RWPE2 (cell line): Measurements from ENCODE around the gene MRPS18B.

Experiments used
- ATAC-seq: fragments of 200-7000 bp; cut with Tn5 transposase; 3 replicates; pipeline ENCODE4 v1.9.1; 2021; ENCODE audit warnings: low read depth
- DNase-seq: peaks from one replicate; pipeline ENCODE4 v3.0.0-alpha.2; 2020; ENCODE audit warnings: low spot score
- H3K27ac ChIP-seq: fragments of 450-650 bp; 2 replicates; pipeline ENCODE4 v1.5.1; 2017; ENCODE audit warnings: mild to moderate bottlenecking; ENCODE audit not compliant: poor library complexity, severe bottlenecking
- H3K27me3 ChIP-seq: fragments of 250-450 bp; sonication (Bioruptor Pico); 2 replicates; pipeline ENCODE4 v1.5.1; 2021; ENCODE audit warnings: mild to moderate bottlenecking, moderate library complexity; ENCODE audit not compliant: insufficient read depth, poor library complexity, severe bottlenecking
- H3K36me3 ChIP-seq: fragments of 250-450 bp; sonication (Bioruptor Pico); 2 replicates; pipeline ENCODE4 v1.5.1; 2020; ENCODE audit warnings: low read depth, mild to moderate bottlenecking, moderate library complexity
- H3K4me1 ChIP-seq: fragments of 250-450 bp; sonication (Bioruptor Pico); 2 replicates; pipeline ENCODE4 v1.5.1; 2021; ENCODE audit warnings: mild to moderate bottlenecking, moderate library complexity; ENCODE audit not compliant: insufficient read depth, poor library complexity, severe bottlenecking
- H3K4me3 ChIP-seq: fragments of 250-450 bp; sonication (Bioruptor Pico); 2 replicates; pipeline ENCODE4 v1.5.1; 2021; ENCODE audit warnings: mild to moderate bottlenecking, moderate library complexity; ENCODE audit not compliant: severe bottlenecking
- H3K9me3 ChIP-seq: fragments of 250-450 bp; sonication (Bioruptor Pico); 2 replicates; pipeline ENCODE4 v1.5.1; 2021; ENCODE audit warnings: mild to moderate bottlenecking, moderate library complexity; ENCODE audit not compliant: severe bottlenecking
- TF ChIP-seq, protein P1 (sequence below): fragments of 450-650 bp; IDR thresholded peaks from one replicate; pipeline ENCODE4 v1.5.1; 2017; ENCODE audit warnings: mild to moderate bottlenecking, moderate library complexity; ENCODE audit not compliant: poor library complexity, severe bottlenecking

MRPS18B gene

DNA sequence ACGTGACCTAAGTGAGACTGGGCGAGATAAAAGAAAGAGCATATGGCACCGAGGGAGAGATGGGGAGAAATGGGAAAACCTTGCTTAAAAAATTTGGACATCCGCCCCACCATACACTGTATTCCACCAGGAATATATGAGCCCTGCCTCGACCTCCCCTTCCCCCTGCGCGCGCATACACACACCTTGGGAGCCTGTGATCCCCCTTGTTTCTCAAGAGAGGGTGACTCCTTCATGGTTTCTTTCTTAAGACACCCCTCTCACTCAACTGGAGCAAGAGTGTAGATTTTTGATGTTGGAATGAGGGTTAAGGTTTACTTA, 45.9 kb upstream of the MRPS18B start:
- peak; percentile 4 for ATAC-seq
- Histone ChIP-seq H3K27ac (peak overlapping the region; percentile 60), H3K9me3 (no peaks in the 10 kb centered on the region), H3K27me3 (no peaks in the 10 kb centered on the region), H3K36me3 (peaks cover 31% of the 10 kb centered on the region), H3K4me3 (peak overlapping the region; percentile 72), H3K4me1 (peaks cover 15% of the 10 kb centered on the region)
- DNase-seq: no peak
- TF ChIP-seq, protein P1, sequence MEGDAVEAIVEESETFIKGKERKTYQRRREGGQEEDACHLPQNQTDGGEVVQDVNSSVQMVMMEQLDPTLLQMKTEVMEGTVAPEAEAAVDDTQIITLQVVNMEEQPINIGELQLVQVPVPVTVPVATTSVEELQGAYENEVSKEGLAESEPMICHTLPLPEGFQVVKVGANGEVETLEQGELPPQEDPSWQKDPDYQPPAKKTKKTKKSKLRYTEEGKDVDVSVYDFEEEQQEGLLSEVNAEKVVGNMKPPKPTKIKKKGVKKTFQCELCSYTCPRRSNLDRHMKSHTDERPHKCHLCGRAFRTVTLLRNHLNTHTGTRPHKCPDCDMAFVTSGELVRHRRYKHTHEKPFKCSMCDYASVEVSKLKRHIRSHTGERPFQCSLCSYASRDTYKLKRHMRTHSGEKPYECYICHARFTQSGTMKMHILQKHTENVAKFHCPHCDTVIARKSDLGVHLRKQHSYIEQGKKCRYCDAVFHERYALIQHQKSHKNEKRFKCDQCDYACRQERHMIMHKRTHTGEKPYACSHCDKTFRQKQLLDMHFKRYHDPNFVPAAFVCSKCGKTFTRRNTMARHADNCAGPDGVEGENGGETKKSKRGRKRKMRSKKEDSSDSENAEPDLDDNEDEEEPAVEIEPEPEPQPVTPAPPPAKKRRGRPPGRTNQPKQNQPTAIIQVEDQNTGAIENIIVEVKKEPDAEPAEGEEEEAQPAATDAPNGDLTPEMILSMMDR: no peak

DNA sequence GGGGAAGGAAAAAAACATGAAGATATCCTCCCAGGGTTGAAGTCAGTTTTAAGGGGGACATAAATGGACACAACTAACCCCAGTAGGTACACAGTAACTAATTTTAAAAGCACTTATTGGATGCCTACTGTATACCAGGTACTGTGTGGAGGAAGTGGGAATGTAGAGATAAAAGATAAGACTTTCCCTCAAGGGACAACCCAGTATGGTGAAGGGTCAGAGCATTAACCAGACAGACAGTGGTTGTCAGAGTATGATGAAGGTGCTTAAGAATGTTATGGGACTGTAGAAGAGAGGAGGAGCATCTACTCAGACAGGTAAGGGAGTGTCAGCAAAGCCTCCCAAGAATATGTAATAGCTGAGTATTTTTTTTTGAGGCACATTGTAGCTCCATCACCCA, 45.5 kb upstream of the MRPS18B start:
- peak; percentile 51; the same call in 1 of the 3 replicates for ATAC-seq
- DNase-seq: no peak
- H3K27me3 ChIP-seq: no peaks in the 10 kb centered on the region
- TF ChIP-seq, protein P1: no peak
- peaks cover 15% of the 10 kb centered on the region for H3K4me1 ChIP-seq
- H3K9me3 ChIP-seq: no peaks in the 10 kb centered on the region
- peaks cover 36% of the 10 kb centered on the region for H3K36me3 ChIP-seq
- H3K27ac ChIP-seq: peak overlapping the region; percentile 60
- H3K4me3 ChIP-seq: peak overlapping the region; percentile 72

DNA sequence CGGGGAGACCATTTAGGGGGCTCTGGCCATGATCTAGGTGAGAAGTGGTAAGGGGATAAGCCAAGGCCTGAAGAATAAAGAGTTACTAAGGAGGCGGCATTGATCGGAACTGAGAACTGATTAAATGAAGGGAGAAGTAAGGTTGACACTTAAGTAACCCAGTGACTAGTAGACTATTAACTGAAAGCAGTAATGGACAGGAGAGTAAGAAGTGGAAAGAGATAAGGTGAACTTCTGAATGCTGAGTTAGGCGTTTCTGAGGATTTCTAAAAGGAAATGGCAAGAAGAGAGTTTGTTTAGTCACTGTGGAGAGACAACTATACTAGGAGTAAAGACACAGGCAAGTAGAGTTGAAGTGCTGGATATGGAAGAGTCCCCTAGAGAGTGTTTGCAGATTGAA, 44.5 kb upstream of the MRPS18B start:
- TF ChIP-seq, protein P1: no peak
- no peaks in the 10 kb centered on the region for H3K27me3 ChIP-seq

DNA sequence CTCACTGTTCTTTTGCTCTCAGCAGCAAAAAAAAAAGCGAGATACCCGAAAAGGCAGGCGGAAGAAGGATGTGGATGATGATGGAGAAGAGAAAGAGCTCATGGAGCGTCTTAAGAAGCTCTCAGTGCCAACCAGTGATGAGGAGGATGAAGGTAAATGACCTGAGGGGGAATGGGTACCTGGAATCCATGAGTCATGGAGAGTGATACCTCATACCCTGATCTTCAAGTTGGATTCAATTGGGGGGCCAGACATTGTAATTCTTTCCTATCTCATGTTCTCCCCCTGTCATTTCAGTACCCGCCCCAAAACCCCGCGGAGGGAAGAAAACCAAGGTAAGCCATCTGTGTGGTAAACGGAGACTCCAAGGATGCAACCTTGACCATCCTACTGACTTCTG, 39.6 kb upstream of the MRPS18B start:
- TF ChIP-seq, protein P1: no peak
- Histone ChIP-seq H3K9me3 (no peaks in the 10 kb centered on the region), H3K27ac (no peak overlapping the region), H3K4me1 (no peaks in the 10 kb centered on the region), H3K36me3 (peaks cover 86% of the 10 kb centered on the region), H3K27me3 (no peaks in the 10 kb centered on the region), H3K4me3 (no peak overlapping the region)
- DNase-seq (no peak), ATAC-seq (no peak)

More for the DNA sequence above, 44.5 kb upstream of the MRPS18B start:
- peaks cover 45% of the 10 kb centered on the region for H3K36me3 ChIP-seq
- no peak for DNase-seq
- H3K9me3 ChIP-seq: no peaks in the 10 kb centered on the region
- ATAC-seq: no peak
- H3K4me1 ChIP-seq: peaks cover 15% of the 10 kb centered on the region
- no peak overlapping the region for H3K27ac ChIP-seq
- H3K4me3 ChIP-seq: no peak overlapping the region

DNA sequence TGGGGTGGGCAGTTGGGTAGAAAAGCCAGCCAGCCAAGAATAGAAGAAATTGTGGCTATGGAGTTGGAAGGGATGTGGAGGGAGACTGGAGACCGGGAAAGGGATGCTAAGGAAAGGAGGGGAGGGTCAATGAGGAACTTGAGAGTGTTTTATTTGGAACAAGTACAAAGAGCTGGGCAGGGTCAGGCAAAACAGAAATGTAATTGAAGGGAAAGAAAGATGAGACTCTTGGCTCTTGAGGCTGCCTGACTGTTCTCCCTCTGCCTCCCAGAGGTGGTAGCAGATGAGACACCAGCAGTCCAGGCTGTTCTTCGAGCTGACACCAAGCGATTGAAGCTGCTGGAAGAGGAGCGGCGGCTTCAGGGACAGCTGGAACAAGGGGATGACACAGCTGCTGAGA, 33.7 kb upstream of the MRPS18B start:
- Histone ChIP-seq H3K9me3 (no peaks in the 10 kb centered on the region), H3K4me3 (no peak overlapping the region), H3K27ac (no peak overlapping the region), H3K4me1 (no peaks in the 10 kb centered on the region), H3K27me3 (no peaks in the 10 kb centered on the region), H3K36me3 (peaks cover 95% of the 10 kb centered on the region)
- no peak for DNase-seq
- TF ChIP-seq, protein P1: no peak
- no peak for ATAC-seq
